Psoas muscle (tissue), 8 donors: Measurements from ENCODE around the gene GRAP2. TPM values are rescaled to one million over a fixed set of nuclear protein-coding genes. Genes with fewer than 3 reads are reported as not detected.

Experiments
- ATAC-seq, 4 donors: fragments of 200-7000 bp; cut with Tn5 transposase; one replicate each; pipeline ENCODE4 v1.9.1; 2020; ENCODE audit warnings: moderate library complexity in 3 of 4, mild to moderate bottlenecking in 2 of 4
- DNase-seq, 2 donors: peaks; one replicate each; pipeline ENCODE4 v3.0.0-alpha.2; 2020
- H3K27ac ChIP-seq: fragments of 200-600 bp; one replicate; pipeline ENCODE4 v1.8.0; 2022
- H3K27me3 ChIP-seq, 3 donors: fragments of 200-600 bp in 1 of 3; one replicate each; pipeline versions ENCODE4 v1.6.1 to v1.8.0; 2013 to 2022; ENCODE audit warnings: low read length in 2 of 3, mild to moderate bottlenecking in 2 of 3, moderate library complexity in 1 of 3; ENCODE audit not compliant: insufficient read depth in 3 of 3
- H3K36me3 ChIP-seq, 2 donors: fragments of 200-600 bp in 1 of 2; one replicate each; pipeline versions ENCODE4 v1.6.1 to v1.8.0; 2013 to 2022; ENCODE audit warnings: low read depth in 1 of 2, mild to moderate bottlenecking in 1 of 2, moderate library complexity in 1 of 2; ENCODE audit not compliant: insufficient read depth in 1 of 2
- H3K4me1 ChIP-seq: fragments of 200-600 bp; one replicate; pipeline ENCODE4 v1.8.0; 2022
- H3K4me3 ChIP-seq: fragments of 200-600 bp; one replicate; pipeline ENCODE4 v1.8.0; 2022; ENCODE audit warnings: mild to moderate bottlenecking
- H3K9me3 ChIP-seq: fragments of 200-600 bp; one replicate; pipeline ENCODE4 v1.8.0; 2022
- WGBS, 3 donors: extraction: QIAGEN DNeasy Blood & Tissue Kit; methylation state at CpG; one replicate each; pipeline versions ENCODE4 v1.1.6 to v1.1.7; 2013; 5-methylcytosine and 5-hydroxymethylcytosine counted together
- intact Hi-C, 2 donors: fragments of 100-400 bp; cut with DNase I; formaldehyde crosslinking; loops; one replicate each; pipeline versions ENCODE4 v1.11.0 to v1.14.2; 2022
- polyA plus RNA-seq, 3 donors: library from polyadenylated mRNA; stranded (reverse); fragments of 200-250 nt; gene quantifications; one replicate each; pipeline ENCODE4 v1.2.3, GENCODE V29; 2013
- total RNA-seq, 4 donors: library from RNA; stranded (reverse); fragmentation: NEBNext Ultra II Directional in 2 of 4; extraction: Animal tissue kit (Norgen Biotek cat#: 25700) in 2 of 4; gene quantifications; one replicate each; pipeline versions ENCODE4 v1.2.1 to v1.2.4, GENCODE V29; 2021 to 2023
- TF ChIP-seq, protein P1 (sequence below): fragments of 200-600 bp; IDR thresholded peaks from one replicate; pipeline ENCODE4 v1.8.0; 2022; ENCODE audit warnings: antibody characterized with exemption
- donor health status: healthy with polysubstance abuse.
- donor health status: DM: no; HTN: no; CAD: no; lungs with moderate emphysema.
- donor health status: Bipolar disorder and iron deficiency.
- donor health status: healthy.
- donor health status: DM: yes; HTN: yes; CAD: no.
- donor health status: DM: no; HTN: no; CAD: no.
- donor health status: DM: no; HTN: no; CAD: no.
- donor health status: DM: yes; HTN: yes; CAD: no.

GRAP2 gene
- total and polyA plus RNA-seq, 7 donors = 0.18 to 0.88 (median 0.33) TPM

DNA sequence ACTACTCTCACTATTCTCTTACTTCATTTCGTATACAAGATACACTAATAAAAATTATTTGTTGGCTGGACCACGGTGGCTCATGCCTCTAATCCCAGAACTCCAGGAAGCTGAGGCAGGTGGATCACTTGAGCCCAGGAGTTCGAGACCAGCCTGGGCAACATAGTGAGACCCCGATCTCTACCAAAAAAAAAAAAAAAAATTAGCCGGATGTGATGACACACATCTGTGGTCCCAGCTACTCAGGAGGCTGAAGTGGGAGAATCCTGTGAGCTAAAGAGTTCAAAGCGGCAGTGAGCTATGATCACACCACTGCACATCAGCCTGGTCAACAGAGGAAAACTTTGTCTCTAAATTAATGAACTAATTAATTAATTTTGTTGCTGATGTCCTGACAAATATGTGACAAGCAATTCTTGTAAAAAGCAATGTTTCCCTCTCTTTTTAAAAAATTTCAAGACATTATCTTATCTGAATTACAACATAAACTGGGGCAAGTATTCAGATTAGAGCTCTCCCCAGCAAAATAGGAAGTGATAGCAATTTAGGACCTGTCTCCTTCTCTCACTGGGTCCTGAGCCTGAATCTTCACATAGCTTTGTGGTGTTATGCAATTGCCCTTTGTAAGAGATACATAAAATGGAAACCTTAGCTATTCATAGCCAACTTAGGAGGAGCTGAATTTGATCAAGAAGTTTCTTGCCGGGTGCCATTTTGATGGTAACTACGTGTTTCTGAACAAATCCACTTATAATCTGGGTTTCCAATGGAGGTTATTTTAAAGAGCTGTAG, 41.8 kb downstream of the GRAP2 start:
- no peak overlapping the region for H3K27ac ChIP-seq
- peaks cover 0 to 12% (median 0%) of the 10 kb centered on the region in 3 donors for H3K27me3 ChIP-seq
- no peak for DNase-seq
- no peaks in the 10 kb centered on the region for H3K9me3 ChIP-seq
- TF ChIP-seq, protein P1, sequence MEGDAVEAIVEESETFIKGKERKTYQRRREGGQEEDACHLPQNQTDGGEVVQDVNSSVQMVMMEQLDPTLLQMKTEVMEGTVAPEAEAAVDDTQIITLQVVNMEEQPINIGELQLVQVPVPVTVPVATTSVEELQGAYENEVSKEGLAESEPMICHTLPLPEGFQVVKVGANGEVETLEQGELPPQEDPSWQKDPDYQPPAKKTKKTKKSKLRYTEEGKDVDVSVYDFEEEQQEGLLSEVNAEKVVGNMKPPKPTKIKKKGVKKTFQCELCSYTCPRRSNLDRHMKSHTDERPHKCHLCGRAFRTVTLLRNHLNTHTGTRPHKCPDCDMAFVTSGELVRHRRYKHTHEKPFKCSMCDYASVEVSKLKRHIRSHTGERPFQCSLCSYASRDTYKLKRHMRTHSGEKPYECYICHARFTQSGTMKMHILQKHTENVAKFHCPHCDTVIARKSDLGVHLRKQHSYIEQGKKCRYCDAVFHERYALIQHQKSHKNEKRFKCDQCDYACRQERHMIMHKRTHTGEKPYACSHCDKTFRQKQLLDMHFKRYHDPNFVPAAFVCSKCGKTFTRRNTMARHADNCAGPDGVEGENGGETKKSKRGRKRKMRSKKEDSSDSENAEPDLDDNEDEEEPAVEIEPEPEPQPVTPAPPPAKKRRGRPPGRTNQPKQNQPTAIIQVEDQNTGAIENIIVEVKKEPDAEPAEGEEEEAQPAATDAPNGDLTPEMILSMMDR = no peak
- H3K36me3 ChIP-seq = no peaks in the 10 kb centered on the region
- 80 to 84% (median 80%) methylated on average over 8 of the region's 8 CpGs for WGBS, 3 donors
- no peak for ATAC-seq
- intact Hi-C loops = no loop called here
- no peak overlapping the region for H3K4me3 ChIP-seq
- no peaks in the 10 kb centered on the region for H3K4me1 ChIP-seq

DNA sequence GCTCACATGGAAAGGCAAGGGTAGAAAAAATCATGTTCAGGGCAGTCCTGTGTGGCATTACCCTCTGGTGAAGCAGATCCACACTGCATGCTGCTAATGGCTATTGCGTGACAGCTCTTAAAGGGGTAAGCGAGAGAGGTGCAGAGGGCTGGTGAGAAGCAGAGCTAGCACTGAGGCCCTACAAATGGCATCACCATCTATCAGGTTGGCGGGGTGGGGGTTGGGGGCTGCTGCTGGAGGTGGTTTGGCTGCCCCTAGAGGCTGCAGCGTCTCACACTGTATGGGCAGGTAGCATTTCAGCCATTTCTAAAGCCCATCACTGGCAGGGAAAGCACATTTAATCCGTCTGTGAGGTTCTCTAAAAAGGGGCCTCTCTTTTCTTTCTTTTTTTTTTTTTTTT, 42.5 kb downstream of the GRAP2 start:
- H3K27me3 ChIP-seq = peaks cover 0 to 6% (median 0%) of the 10 kb centered on the region in 3 donors
- intact Hi-C loops = no loop called here
- ATAC-seq = no peak

DNA sequence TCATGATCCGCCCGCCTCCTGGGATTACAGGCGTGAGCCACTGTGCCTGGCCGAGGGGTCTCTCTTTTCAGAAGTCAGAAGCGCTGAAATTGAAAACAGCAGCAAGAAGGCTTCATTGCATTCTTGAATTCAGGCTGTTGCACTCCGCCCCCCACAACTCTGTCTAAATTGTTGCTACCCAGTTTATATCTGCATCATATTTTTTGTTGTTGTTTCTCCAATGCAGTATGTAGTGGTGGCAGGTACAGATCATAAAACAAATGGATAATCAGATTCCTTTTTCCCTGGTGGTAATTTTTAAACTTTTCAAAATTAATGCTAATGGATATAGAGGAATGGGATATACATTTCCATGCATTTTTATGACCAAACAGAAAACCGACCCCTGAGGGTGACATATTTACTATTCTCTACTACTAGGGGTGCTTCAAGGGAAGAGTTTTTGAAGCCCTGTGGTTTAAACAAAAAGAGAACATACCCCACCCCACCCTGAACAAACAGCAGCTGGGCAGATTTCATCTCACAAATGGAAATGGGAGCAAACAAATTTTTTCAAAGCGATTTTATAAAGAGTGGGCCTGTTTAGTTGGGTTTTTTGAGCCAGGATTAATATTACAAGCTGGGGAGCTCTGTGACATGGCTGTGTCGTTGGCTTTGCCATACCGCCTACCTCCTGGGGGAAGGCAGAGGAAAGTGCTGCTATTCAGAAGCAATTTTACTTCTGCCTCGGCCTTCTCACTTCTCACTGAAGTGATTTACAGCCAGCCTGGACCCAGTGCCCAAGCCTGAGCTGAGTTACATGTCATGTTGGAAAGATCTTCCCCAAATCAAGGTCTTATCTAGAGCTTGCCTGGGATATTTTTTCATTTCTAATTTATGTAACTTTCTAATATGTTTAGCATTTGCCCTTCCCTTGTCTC, 43.3 kb downstream of the GRAP2 start:
- Histone ChIP-seq H3K4me1 (no peaks in the 10 kb centered on the region), H3K36me3 (no peaks in the 10 kb centered on the region), H3K27me3 (no peaks in the 10 kb centered on the region), H3K27ac (no peak overlapping the region), H3K4me3 (no peak overlapping the region), H3K9me3 (no peaks in the 10 kb centered on the region)
- TF ChIP-seq, protein P1 = no peak
- intact Hi-C loops = no loop called here
- 82 to 83% (median 82%) methylated on average over 11 of the region's 11 CpGs for WGBS, 3 donors
- DNase-seq = no peak
- ATAC-seq = no peak

More for the DNA sequence above, 42.5 kb downstream of the GRAP2 start:
- 68 to 79% (median 74%) methylated on average over 5 of the region's 5 CpGs for WGBS, 3 donors
- no peaks in the 10 kb centered on the region for H3K9me3 ChIP-seq
- no peak overlapping the region for H3K27ac ChIP-seq
- no peaks in the 10 kb centered on the region for H3K36me3 ChIP-seq
- DNase-seq = no peak
- TF ChIP-seq, protein P1 = no peak
- no peak overlapping the region for H3K4me3 ChIP-seq
- no peaks in the 10 kb centered on the region for H3K4me1 ChIP-seq

DNA sequence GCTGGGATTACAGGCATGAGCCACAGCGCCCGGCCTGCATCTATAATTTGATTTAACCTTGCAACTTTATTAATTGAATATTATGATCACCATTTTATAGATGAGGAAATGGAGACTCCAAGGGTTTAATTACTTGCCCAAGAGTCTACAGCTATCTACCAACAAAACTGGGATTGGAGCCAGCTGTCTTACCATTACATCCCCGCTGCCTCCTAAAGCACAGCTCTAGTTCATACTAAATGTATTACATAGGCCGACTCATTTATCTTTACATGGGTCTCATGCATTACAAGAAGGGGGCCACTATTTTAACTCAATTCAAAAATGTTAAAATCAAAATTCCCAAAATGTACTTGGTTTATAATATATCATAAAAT, 45.2 kb downstream of the GRAP2 start:
- DNase-seq (no peak), ATAC-seq (no peak)
- intact Hi-C loops = no loop called here
- H3K4me1 ChIP-seq = no peaks in the 10 kb centered on the region
- peaks cover 0 to 2% (median 0%) of the 10 kb centered on the region in 3 donors for H3K27me3 ChIP-seq
- H3K9me3 ChIP-seq = no peaks in the 10 kb centered on the region
- WGBS, 3 donors = 88 to 96% (median 93%) methylated on average over 4 of the region's 4 CpGs
- no peak overlapping the region for H3K27ac ChIP-seq
- H3K4me3 ChIP-seq = no peak overlapping the region
- TF ChIP-seq, protein P1 = no peak
- no peaks in the 10 kb centered on the region for H3K36me3 ChIP-seq
